Common myeloid progenitor, CD34-positive (primary cell): ENCODE results near the gene TMEM82.

Source experiments
- CTCF ChIA-PET: fragments of 350-600 bp; sonication (Branson Sonifier 250); formaldehyde crosslinking; loops from one replicate; lab custom pipeline; 2021; ENCODE audit warnings: antibody characterized with exemption; lab: Charles Lee
- POLR2A ChIA-PET: fragments of 350-600 bp; sonication (Branson Sonifier 250); formaldehyde crosslinking; loops from one replicate; lab custom pipeline; 2021; ENCODE audit warnings: antibody characterized with exemption; lab: Charles Lee
- DNase-seq, 3 donors: peaks; one replicate each; pipeline versions ENCODE4 v3.0.0 to v3.0.0-alpha.2; 2013
- H3K27ac ChIP-seq, 2 experiments: 1 replicate in 1 of 2; 2 replicates in 1 of 2; pipeline ENCODE4 v1.7.0; 2013; ENCODE audit warnings: inconsistent platforms in 2 of 2, low read length in 2 of 2, mild to moderate bottlenecking in 2 of 2, low read depth in 1 of 2, moderate library complexity in 1 of 2; ENCODE audit not compliant: severe bottlenecking in 2 of 2, insufficient read depth in 1 of 2, poor library complexity in 1 of 2
- H3K27me3 ChIP-seq, 5 experiments: replicated peaks in 2 of 5; 1 replicate in 3 of 5; 2 replicates in 2 of 5; pipeline versions ENCODE4 v1.6.1 to v1.7.0; 2013; ENCODE audit warnings: low read length in 4 of 5, mild to moderate bottlenecking in 2 of 5, moderate library complexity in 2 of 5, inconsistent platforms in 1 of 5; ENCODE audit not compliant: insufficient read depth in 5 of 5, control insufficient read depth in 4 of 5
- H3K36me3 ChIP-seq, 4 experiments: 1 replicate in 2 of 4; 2 replicates in 2 of 4; pipeline versions ENCODE4 v1.6.1 to v1.7.0; 2013; ENCODE audit warnings: low read length in 3 of 4, control low read depth in 1 of 4, mild to moderate bottlenecking in 1 of 4; ENCODE audit not compliant: control insufficient read depth in 4 of 4, insufficient read depth in 4 of 4
- H3K4me1 ChIP-seq, 4 experiments: 1 replicate in 3 of 4; 2 replicates in 1 of 4; pipeline versions ENCODE4 v1.6.1 to v1.7.1; 2013; ENCODE audit warnings: low read length in 3 of 4, mild to moderate bottlenecking in 3 of 4, control low read depth in 1 of 4, inconsistent platforms in 1 of 4, moderate library complexity in 1 of 4; ENCODE audit not compliant: control insufficient read depth in 4 of 4, insufficient read depth in 4 of 4; ENCODE audit errors: control extremely low read depth in 1 of 4
- H3K4me3 ChIP-seq, 7 experiments: 1 replicate in 4 of 7; 2 replicates in 3 of 7; pipeline versions ENCODE4 v1.5.1 to v1.7.0; 2013; ENCODE audit warnings: mild to moderate bottlenecking in 7 of 7, low read length in 6 of 7, moderate library complexity in 6 of 7, inconsistent platforms in 2 of 7, low read depth in 2 of 7, control low read depth in 1 of 7; ENCODE audit not compliant: insufficient read depth in 4 of 7, control insufficient read depth in 1 of 7; ENCODE audit errors: extremely low read depth in 1 of 7
- H3K9me3 ChIP-seq, 5 experiments: 1 replicate in 4 of 5; 2 replicates in 1 of 5; pipeline versions ENCODE4 v1.6.1 to v1.7.1; 2013; ENCODE audit warnings: low read length in 4 of 5, mild to moderate bottlenecking in 2 of 5, inconsistent platforms in 1 of 5, low read depth in 1 of 5, moderate library complexity in 1 of 5; ENCODE audit not compliant: control insufficient read depth in 4 of 5, insufficient read depth in 2 of 5; ENCODE audit errors: control extremely low read depth in 1 of 5
- WGBS: methylation state at CpG from one replicate; pipeline ENCODE4 v1.1.5; 2013; ENCODE audit not compliant: insufficient coverage; 5-methylcytosine and 5-hydroxymethylcytosine counted together

The TMEM82 gene

GRCh38 chr1:15765495-15766194, 23.3 kb downstream of the TMEM82 start:
- POLR2A ChIA-PET = no interaction called here

GRCh38 chr1:15767941-15768340, 25.6 kb downstream of the TMEM82 start:
- H3K4me1 ChIP-seq = no peaks in the 10 kb centered on the region
- ChIA-PET POLR2A (no interaction called here), CTCF (no interaction called here)
- no peaks in the 10 kb centered on the region for H3K36me3 ChIP-seq
- WGBS = 100% methylated on average over 5 of the region's 5 CpGs
- H3K27me3 ChIP-seq = peaks cover 0 to 7% (median 0%) of the 10 kb centered on the region in 5 experiments
- no peak overlapping the region for H3K4me3 ChIP-seq
- no peak overlapping the region for H3K27ac ChIP-seq
- H3K9me3 ChIP-seq = no peaks in the 10 kb centered on the region
- DNase-seq = no peak

More at GRCh38 chr1:15765495-15766194, 23.3 kb downstream of the TMEM82 start:
- Histone ChIP-seq H3K27ac (no peak overlapping the region), H3K4me1 (no peaks in the 10 kb centered on the region), H3K9me3 (no peaks in the 10 kb centered on the region), H3K36me3 (no peaks in the 10 kb centered on the region), H3K27me3 (peaks cover 0 to 25% (median 10%) of the 10 kb centered on the region in 5 experiments), H3K4me3 (no peak overlapping the region)
- CTCF ChIA-PET = interaction anchor here (0.6 kb wide), 1 partner anchor 218 kb away, joined by 3 read pairs; no protein-coding TSS in a partner anchor
- no peak for DNase-seq
- 93% methylated on average over 20 of the region's 20 CpGs for WGBS

DNA sequence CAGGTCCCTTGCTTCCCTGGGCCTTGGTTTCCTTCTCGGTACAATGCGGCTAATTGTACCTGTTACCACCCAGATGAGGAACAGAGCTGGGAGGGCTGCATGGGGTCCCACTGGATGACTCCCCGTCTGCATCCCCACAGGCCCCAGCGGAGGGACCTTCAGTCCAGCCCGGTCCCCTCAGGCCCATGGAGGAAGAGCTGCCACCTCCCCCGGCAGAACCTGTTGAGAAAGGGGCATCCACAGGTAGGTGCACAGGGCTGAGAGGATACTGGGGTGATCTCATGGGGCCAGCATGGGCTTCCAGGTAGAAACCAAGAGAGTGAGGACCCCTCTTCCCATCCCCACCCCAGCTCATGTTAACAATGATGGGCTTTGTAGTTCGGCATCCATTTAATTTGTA, 26.1 kb downstream of the TMEM82 start:
- Histone ChIP-seq H3K27me3 (peaks cover 0 to 7% (median 0%) of the 10 kb centered on the region in 5 experiments), H3K36me3 (no peaks in the 10 kb centered on the region), H3K9me3 (no peaks in the 10 kb centered on the region), H3K4me3 (no peak overlapping the region), H3K4me1 (no peaks in the 10 kb centered on the region), H3K27ac (no peak overlapping the region)
- no peak for DNase-seq
- 100% methylated on average over 6 of the region's 7 CpGs for WGBS
- ChIA-PET POLR2A (no interaction called here), CTCF (no interaction called here)

DNA sequence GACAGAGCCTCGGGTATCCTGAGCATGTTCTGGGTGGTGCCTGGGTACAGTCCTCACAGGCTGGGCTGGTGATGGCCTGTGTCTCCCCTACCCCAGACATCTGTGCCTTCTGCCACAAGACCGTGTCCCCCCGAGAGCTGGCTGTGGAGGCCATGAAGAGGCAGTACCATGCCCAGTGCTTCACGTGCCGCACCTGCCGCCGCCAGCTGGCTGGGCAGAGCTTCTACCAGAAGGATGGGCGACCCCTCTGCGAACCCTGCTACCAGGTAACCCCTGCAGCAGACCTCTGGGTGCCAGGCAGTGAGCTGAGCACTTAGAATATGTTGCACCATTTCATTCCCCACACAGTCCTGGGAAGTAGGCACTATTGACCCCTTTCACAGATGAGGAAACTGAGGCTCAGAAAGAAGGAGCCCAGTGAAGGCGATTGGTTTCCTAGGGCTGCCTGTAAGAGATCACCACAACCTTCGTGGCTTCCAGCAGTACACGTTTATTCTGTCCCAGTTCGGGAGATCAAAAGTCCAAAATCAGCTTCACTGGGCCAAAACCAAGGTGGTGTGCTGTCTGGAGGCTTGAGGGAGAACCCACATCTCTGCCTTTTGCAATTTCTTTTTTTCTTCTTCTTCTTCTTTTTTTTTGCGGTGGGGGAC, 28.1 kb downstream of the TMEM82 start:
- no peak overlapping the region for H3K27ac ChIP-seq
- WGBS = 96% methylated on average over 14 of the region's 14 CpGs
- CTCF ChIA-PET = no interaction called here
- DNase-seq = no peak
- no peaks in the 10 kb centered on the region for H3K36me3 ChIP-seq
- no peaks in the 10 kb centered on the region for H3K4me1 ChIP-seq
- POLR2A ChIA-PET = no interaction called here
- no peak overlapping the region for H3K4me3 ChIP-seq
- no peaks in the 10 kb centered on the region for H3K9me3 ChIP-seq
- peaks cover 0 to 3% (median 0%) of the 10 kb centered on the region in 5 experiments for H3K27me3 ChIP-seq

DNA sequence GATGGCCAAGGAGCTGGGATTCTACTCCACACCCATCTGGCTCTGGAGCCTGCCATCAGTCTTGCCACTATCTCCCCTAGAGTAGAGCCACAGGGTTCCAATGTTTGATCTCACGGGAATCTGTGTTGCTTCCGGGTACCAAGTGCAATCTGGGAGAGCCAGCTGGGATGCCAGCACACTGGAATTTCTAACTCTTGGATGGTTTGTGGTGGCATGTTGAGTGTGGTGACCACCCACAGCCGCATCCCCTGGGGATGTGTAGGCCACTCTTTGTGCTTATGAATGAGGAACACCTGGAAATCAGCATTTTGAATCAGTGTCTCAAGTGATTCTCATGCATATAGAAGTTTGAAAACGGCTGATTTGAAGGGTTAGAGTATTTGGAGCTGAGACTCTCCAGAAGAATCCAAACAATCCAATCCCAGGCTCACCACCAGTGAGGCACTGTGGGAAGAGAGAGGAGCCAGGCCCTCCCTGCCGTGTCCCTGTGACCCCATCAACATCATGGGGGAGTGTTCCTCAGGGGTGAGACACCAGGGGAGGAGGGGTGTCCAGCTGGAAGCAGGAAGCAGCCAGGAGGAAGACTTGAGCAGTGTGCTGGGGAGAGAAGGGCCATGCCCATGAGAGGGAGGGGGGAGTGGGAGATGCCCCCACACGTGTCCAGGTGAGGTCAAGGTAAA, 29.7 kb downstream of the TMEM82 start:
- ChIA-PET POLR2A (no interaction called here), CTCF (interaction anchor here (1.0 kb wide), 1 partner anchor 9 kb away, joined by 3 read pairs; no protein-coding TSS in a partner anchor)
- Histone ChIP-seq H3K9me3 (no peaks in the 10 kb centered on the region), H3K36me3 (no peaks in the 10 kb centered on the region), H3K27me3 (peaks cover 0 to 3% (median 0%) of the 10 kb centered on the region in 5 experiments), H3K4me1 (no peaks in the 10 kb centered on the region), H3K4me3 (no peak overlapping the region), H3K27ac (no peak overlapping the region)
- 87% methylated on average over 6 of the region's 6 CpGs for WGBS
- no peak for DNase-seq

DNA sequence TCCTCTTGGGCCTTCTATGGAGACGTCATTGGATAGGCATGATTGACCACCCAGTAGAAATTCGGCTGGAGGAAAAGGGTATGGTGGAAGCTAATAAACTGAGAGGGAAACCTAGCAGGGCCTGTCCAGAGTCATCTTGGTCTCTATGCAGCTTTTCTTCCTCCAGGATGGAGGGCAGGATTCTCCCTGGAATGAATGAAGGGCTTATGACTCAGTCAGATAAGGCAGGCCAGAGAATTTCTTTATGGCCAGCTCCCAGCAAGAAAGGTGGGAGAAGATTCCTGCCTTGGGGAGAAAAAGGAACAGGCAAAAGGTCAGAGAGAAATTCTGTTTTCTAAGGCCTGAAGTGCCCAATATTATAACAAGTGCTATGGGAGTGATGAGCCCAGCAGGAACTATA, 33.4 kb downstream of the TMEM82 start:
- no peak overlapping the region for H3K4me3 ChIP-seq
- CTCF ChIA-PET = interaction anchor here (0.9 kb wide), 1 partner anchor 19 kb away, joined by 3 read pairs; no protein-coding TSS in a partner anchor
- POLR2A ChIA-PET = no interaction called here
- 100% methylated on average over 1 of the region's 2 CpGs for WGBS
- peaks cover 0 to 3% (median 0%) of the 10 kb centered on the region in 5 experiments for H3K27me3 ChIP-seq
- no peaks in the 10 kb centered on the region for H3K9me3 ChIP-seq
- DNase-seq = no peak
- H3K27ac ChIP-seq = no peak overlapping the region
- H3K4me1 ChIP-seq = no peaks in the 10 kb centered on the region
- H3K36me3 ChIP-seq = no peaks in the 10 kb centered on the region
